CD4-positive, alpha-beta T cell treated with Interferon alpha-2 for 1 hour (primary cell): Measurements from ENCODE around the gene ENOX1.

Experiments used
- DNase-seq, 2 donors: peaks; one replicate each; pipeline ENCODE4 v3.0.0-alpha.2; 2020 to 2022

The ENOX1 gene

GRCh38 chr13:43587376-43587775, 199.4 kb downstream of the ENOX1 start:
- DNase-seq = no peak

DNA sequence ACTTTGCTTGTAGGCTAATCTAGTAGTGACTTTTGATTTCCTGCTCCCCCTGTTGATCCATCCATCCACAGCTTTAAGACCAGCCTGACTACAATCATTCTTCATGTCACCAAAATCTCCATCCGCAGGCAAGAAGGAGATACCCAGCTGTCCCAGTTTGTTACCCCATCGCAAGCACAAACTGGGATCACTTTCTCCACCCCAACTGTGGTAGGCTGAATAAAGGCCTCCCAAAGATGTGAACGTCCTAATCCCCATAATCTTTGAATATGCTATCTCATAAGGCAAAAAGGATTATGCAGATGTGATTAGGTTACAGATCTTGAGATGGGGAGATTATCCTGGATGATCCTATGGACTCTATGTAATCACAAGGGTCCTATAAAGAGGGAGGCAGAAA, 202.0 kb downstream of the ENOX1 start:
- no peak for DNase-seq

- no peak for DNase-seq
Measured at GRCh38 chr13:43583321-43583720, 203.5 kb downstream of the ENOX1 start.

DNA sequence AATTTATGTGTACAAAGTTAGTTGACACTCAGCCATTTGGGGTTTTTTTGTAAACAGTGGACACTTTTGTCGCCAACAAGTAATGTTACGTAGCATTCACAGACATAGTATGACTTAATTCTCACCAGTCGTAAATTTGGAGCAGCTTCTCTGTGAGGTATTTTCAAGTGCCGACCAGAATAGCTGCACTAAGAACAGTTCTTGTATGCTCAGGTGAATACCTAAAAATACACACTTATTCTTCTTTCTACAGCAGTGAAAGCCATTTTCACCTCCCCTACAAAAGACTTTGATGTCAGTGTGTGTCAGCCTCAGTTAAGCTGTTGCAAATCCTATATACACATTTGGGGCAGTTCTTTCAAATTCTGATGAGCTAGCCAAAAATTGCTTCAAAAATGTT, 206.5 kb downstream of the ENOX1 start:
- DNase-seq = no peak

GRCh38 chr13:43579321-43579720, 207.5 kb downstream of the ENOX1 start:
- DNase-seq = no peak

DNA sequence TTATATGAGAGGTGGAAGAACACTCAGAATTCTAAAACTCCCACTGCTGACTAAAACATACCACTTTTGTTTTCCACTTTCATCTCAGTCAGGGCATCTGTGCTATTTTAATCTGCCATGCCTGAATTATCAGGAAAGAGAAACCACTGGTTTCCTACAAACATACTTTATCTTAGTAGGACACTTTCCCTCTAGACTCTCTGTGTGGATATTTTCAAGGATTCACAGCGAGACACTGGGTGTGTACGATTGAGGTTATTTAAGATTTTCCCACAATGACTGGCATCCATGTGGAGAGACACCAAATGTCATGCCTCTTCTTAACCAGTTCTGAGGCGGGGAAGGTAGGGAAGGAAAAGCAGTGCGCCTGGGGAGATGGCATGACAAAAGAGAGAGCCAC, 212.2 kb downstream of the ENOX1 start:
- DNase-seq = no peak

DNA sequence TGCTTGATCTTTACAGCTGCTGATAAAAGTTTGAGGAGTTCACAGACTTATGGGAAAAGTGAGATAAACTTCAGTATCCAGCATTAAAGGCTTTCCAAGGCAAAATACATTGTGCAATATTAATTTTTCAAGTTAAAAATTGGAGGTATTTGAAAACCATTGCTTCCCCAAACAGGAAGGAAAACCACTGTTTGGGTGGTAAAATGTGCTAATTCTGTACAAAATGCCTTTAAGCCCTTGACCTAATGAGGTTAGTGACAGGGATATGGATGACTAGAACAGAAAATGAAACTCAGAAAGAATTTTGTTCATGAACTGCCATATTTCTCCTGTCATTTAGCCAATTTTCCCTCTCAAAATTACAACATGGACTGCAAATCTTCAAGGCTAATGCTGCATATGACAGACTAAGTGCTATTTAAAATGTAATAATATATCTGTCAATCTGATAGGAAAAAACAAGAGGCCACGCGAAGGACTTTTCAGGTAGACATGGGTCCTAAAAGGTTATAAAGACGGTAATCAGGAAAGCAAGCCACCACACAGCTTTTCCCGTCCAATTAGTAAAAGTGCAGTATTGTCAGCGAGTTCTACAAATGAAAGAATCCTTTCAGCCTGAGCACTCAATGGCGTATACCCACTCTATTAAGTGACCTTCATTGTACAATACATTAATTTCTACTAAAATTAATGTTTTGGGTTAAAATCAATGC, 212.8 kb downstream of the ENOX1 start:
- no peak for DNase-seq

- no peak for DNase-seq
Measured at GRCh38 chr13:43573361-43573740, 213.4 kb downstream of the ENOX1 start.

- no peak for DNase-seq
Measured at GRCh38 chr13:43572656-43573360, 214.0 kb downstream of the ENOX1 start.

- DNase-seq = no peak
Measured at GRCh38 chr13:43569658-43570057, 217.1 kb downstream of the ENOX1 start.

GRCh38 chr13:43567608-43568007, 219.2 kb downstream of the ENOX1 start:
- no peak for DNase-seq

GRCh38 chr13:43564952-43565351, 221.8 kb downstream of the ENOX1 start:
- DNase-seq = no peak

- DNase-seq = no peak
Measured at GRCh38 chr13:43561081-43561480, 225.7 kb downstream of the ENOX1 start.

- no peak for DNase-seq
Measured at GRCh38 chr13:43558939-43559338, 227.8 kb downstream of the ENOX1 start.

GRCh38 chr13:43558326-43558725, 228.4 kb downstream of the ENOX1 start:
- DNase-seq = no peak

DNA sequence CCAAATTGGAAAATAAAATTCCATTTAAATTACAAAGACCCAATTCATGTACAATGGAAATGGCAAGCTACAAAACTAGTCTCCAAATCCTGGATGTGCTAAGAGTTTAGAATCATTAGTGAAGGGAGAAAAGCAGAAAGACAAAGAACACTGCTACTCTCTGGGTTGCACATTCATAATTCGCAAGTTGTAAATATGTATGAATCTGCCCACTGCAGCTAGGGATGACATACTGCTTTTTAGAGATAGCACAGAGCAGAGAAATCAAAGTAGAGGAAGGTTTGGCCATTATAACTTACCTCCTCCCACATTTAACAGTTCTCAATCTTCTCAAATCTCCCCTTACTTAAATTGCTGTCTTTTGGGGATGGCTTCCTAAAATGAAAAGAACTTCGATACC, 231.1 kb downstream of the ENOX1 start:
- DNase-seq = no peak

DNA sequence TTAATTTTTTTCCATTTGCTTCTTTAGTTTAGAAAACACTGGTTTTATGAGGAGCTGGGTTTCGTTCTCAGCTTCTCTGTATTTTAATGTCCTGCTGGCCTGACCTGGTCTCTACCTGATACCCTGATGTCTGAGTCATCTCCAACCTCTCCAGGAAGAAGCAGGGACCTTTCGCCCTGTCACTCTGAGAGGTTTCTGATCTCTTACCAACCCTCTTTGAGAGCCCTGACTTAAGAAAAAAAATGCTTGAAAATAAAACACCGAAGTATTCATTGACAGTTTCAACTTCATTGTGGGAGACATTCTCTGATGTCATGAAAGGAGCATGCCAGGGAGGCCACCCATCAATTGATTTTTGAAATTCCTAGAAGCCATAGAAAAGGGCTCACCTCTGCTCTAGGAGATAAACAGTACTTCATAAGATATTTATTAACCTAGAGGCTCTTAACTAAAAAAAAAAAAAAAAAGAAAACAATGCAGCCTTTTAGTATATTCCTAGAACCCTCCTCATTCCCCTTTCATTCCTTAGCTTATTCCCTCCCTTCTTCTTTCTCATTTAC, 234.8 kb downstream of the ENOX1 start:
- DNase-seq = no peak

- DNase-seq = no peak
Measured at GRCh38 chr13:43546816-43547215, 240.0 kb downstream of the ENOX1 start.

DNA sequence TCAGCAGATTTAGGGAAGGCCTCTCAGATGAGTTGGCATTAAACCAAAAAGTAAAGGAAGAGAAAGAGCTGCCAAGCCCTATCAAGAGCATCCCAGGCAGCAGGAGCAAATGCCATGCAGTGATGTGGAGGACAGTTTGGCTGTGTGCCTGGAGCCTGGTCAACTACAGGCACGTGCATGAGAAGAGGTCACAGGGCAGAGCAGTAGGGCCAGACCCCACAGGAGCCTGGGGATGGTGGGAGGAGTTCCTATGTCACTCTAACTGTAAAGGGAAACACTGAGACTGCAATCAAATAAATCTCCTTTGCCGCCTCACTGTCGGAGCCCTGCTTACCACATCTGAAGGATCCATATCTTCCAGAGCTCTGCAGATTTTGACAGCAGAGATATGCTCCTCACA, 240.5 kb downstream of the ENOX1 start:
- no peak for DNase-seq

DNA sequence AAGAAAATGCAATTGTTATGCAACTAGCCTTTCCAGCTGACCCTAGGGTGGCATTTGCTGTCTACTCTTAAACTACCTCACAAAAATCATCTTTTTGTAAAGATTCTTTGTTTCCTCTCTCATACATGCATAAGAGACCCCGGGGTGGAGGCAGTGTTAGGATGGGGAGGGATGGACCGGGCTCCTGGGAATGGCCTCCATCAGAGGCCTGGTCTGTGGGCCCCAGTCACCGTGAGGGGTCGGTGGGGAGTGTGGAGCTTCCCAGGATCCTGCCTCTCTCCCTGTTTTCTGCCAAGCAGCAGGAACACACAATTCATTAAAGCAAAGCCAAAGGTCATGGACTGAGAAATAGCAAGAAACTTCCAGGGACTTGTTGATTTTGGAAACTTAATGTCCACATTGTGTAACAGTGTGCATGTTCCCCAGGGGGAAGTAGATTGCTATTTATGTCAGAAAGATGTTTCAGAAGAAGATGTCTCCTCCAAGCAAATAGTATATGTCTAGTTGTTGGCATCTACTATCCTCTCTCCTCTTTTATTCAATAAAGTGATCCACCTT, 241.4 kb downstream of the ENOX1 start:
- no peak for DNase-seq

GRCh38 chr13:43544631-43545030, 242.1 kb downstream of the ENOX1 start:
- no peak for DNase-seq

GRCh38 chr13:43544011-43544410, 242.8 kb downstream of the ENOX1 start:
- DNase-seq = no peak

- DNase-seq = no peak
Measured at GRCh38 chr13:43543331-43543730, 243.4 kb downstream of the ENOX1 start.

DNA sequence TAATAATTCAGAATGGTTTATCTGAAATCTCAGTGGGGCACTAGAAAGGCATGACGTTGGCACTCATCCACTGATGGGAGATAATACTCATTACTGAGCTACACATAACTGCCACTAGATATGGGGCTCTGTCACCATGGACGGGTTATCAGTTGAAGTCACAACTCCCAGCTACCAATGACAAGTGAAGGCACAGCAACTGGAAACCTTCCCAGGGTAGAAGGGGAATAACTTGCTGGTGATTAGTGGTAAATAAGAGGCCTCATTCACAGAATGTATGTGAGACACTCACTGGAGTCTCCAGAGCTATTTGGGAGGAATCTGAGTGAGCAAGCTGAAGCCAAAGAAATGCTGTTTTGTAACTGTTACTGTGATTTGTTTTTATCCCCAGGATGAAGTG, 249.6 kb downstream of the ENOX1 start:
- no peak for DNase-seq
